RWPE2 (cell line): ENCODE data around the gene XCR1.
A peak's percentile ranks its signal among the peaks of the same experiment; 100 is the strongest.

Source experiments
- ATAC-seq: fragments of 200-7000 bp; cut with Tn5 transposase; 3 replicates; pipeline ENCODE4 v1.9.1; 2021; ENCODE audit warnings: low read depth
- DNase-seq: peaks from one replicate; pipeline ENCODE4 v3.0.0-alpha.2; 2020; ENCODE audit warnings: low spot score
- H3K27ac ChIP-seq: fragments of 450-650 bp; 2 replicates; pipeline ENCODE4 v1.5.1; 2017; ENCODE audit warnings: mild to moderate bottlenecking; ENCODE audit not compliant: poor library complexity, severe bottlenecking
- H3K27me3 ChIP-seq: fragments of 250-450 bp; sonication (Bioruptor Pico); 2 replicates; pipeline ENCODE4 v1.5.1; 2021; ENCODE audit warnings: mild to moderate bottlenecking, moderate library complexity; ENCODE audit not compliant: insufficient read depth, poor library complexity, severe bottlenecking
- H3K36me3 ChIP-seq: fragments of 250-450 bp; sonication (Bioruptor Pico); 2 replicates; pipeline ENCODE4 v1.5.1; 2020; ENCODE audit warnings: low read depth, mild to moderate bottlenecking, moderate library complexity
- H3K4me1 ChIP-seq: fragments of 250-450 bp; sonication (Bioruptor Pico); 2 replicates; pipeline ENCODE4 v1.5.1; 2021; ENCODE audit warnings: mild to moderate bottlenecking, moderate library complexity; ENCODE audit not compliant: insufficient read depth, poor library complexity, severe bottlenecking
- H3K4me3 ChIP-seq: fragments of 250-450 bp; sonication (Bioruptor Pico); 2 replicates; pipeline ENCODE4 v1.5.1; 2021; ENCODE audit warnings: mild to moderate bottlenecking, moderate library complexity; ENCODE audit not compliant: severe bottlenecking
- H3K9me3 ChIP-seq: fragments of 250-450 bp; sonication (Bioruptor Pico); 2 replicates; pipeline ENCODE4 v1.5.1; 2021; ENCODE audit warnings: mild to moderate bottlenecking, moderate library complexity; ENCODE audit not compliant: severe bottlenecking
- TF ChIP-seq, protein P1 (sequence below): fragments of 450-650 bp; IDR thresholded peaks from one replicate; pipeline ENCODE4 v1.5.1; 2017; ENCODE audit warnings: mild to moderate bottlenecking, moderate library complexity; ENCODE audit not compliant: poor library complexity, severe bottlenecking

Gene XCR1

DNA sequence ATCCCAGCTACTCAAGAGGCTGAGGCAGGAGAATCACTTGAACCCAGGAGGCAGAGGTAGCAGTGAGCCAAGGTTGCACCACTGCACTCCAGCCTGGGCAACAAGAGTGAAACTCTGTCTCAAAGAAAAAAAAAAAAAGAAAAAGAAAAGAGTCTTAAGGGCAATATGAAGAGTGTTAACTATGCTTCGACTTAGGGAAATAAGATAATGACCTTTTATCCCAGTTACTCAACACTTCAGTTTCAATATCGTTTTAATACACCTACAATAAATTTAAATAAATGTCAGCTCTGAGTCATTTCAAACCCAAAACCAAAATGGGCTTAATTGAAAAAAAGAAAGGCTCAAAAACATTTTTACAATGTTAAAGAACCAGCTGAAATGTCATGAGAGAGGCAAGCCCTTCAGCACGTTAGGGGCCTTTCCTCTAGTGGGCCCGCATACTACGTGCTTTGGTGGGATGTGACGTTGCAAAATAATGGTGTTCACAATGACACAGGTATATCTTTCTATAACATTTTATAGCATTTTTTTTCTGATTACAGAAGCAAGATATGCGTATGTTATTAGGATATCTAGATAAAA lies 47.0 kb downstream of the XCR1 start:
- Histone ChIP-seq H3K9me3 (no peaks in the 10 kb centered on the region), H3K27ac (no peak overlapping the region), H3K36me3 (peaks cover 68% of the 10 kb centered on the region), H3K4me3 (no peak overlapping the region), H3K4me1 (no peaks in the 10 kb centered on the region), H3K27me3 (no peaks in the 10 kb centered on the region)
- no peak for ATAC-seq
- DNase-seq = no peak
- TF ChIP-seq, protein P1, sequence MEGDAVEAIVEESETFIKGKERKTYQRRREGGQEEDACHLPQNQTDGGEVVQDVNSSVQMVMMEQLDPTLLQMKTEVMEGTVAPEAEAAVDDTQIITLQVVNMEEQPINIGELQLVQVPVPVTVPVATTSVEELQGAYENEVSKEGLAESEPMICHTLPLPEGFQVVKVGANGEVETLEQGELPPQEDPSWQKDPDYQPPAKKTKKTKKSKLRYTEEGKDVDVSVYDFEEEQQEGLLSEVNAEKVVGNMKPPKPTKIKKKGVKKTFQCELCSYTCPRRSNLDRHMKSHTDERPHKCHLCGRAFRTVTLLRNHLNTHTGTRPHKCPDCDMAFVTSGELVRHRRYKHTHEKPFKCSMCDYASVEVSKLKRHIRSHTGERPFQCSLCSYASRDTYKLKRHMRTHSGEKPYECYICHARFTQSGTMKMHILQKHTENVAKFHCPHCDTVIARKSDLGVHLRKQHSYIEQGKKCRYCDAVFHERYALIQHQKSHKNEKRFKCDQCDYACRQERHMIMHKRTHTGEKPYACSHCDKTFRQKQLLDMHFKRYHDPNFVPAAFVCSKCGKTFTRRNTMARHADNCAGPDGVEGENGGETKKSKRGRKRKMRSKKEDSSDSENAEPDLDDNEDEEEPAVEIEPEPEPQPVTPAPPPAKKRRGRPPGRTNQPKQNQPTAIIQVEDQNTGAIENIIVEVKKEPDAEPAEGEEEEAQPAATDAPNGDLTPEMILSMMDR = no peak

DNA sequence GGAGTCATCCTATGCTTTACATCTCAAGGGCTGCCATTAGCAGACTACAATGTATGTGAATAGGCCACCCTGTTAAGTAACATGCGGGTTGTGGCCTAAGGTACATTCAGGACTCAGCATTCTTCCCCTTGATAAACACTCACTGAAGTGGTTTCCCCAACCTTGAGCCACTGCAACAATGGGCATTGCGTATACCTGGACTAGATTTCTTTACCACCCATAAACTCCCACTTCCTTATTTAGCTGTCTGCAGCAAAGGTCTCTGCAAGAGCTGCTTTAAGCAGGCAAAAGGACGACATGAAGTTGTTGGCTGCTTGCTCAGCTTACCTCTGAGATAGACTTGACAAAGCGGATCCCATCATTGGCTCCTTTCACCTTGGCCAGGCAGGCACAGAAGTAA lies 47.9 kb downstream of the XCR1 start:
- Histone ChIP-seq H3K4me1 (no peaks in the 10 kb centered on the region), H3K9me3 (no peaks in the 10 kb centered on the region), H3K27ac (no peak overlapping the region), H3K36me3 (peaks cover 64% of the 10 kb centered on the region), H3K4me3 (no peak overlapping the region), H3K27me3 (no peaks in the 10 kb centered on the region)
- no peak for DNase-seq
- no peak for ATAC-seq
- TF ChIP-seq, protein P1 = no peak

DNA sequence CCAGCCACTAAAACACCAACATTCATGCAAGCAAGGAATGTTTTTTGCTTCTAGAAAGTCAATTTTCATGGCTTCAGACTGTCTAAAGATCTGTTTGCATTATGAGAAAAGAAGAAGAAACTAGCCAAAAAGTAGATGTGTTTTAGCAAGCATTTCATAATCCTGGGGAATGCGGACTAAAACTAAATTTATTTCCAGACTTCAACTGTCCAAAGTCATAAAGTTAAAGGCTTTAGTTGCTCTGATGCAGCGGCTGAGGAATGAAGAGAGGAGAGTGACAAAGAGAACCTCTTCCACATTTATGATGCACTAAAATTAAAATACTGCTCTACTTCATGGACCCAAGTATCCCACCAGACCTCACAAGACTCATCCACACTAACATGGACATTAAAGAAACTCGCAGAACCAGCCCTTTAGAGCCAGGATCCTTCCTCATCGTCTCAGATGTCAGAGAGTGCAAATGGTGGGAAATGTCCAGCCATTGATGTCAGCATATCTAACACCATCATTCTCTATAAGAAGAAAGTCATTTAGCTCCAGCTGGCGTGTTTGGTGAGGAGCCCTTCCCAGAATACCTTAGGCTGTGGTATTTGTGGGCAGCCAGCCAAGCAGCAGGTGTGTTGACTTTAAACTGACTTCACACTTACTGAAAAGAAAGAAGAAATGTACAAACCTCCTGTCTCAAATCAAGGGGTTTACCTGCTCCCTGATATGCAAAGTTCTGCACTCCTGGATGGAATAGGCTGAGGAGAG lies 49.1 kb downstream of the XCR1 start:
- no peaks in the 10 kb centered on the region for H3K9me3 ChIP-seq
- H3K27me3 ChIP-seq = no peaks in the 10 kb centered on the region
- ATAC-seq = peak; percentile 67
- H3K4me3 ChIP-seq = no peak overlapping the region
- peaks cover 57% of the 10 kb centered on the region for H3K36me3 ChIP-seq
- TF ChIP-seq, protein P1 = no peak
- H3K4me1 ChIP-seq = peaks cover 3% of the 10 kb centered on the region
- no peak for DNase-seq
- no peak overlapping the region for H3K27ac ChIP-seq

DNA sequence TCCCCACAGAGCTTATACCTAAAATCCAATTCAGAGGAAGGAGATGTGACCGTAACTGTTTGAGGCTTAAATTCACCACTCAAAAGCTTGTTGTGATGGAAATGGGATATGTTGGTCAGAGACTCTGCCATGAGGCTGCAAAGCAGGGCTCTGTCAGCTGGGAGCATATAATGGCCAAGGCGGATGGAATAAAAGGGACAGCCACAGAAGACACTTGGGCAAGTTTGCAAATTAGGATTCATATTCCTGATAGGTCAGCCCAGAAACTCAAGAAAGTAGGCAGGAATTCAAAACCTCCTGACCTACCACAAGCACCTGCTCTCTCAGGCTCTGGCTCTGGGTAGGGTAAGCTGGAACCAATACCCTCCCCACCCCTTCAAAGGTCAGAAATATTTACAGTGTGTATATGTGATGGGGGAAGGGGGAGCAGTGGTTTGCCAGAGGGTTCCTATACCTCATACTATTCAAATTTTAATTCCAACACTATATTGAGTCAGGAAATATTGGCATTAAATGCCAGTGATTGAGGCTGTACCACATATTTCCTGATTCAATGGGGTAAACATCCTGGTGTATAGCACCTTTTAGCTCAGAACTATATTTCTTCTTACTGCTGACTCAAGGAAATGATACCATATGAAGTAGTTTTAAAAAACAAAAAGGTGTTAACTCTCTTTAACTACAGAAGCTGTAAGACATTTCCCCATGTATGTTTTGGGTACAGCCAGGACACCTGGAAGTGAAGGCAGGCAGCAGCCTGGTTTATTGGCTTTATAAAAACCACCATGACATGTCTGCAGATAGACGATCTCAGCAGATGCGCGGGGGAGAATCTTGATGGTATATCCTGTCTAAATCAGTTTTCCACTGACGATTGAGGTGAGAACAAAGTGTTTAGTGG lies 50.8 kb downstream of the XCR1 start:
- H3K4me1 ChIP-seq = peaks cover 11% of the 10 kb centered on the region
- H3K27ac ChIP-seq = no peak overlapping the region
- TF ChIP-seq, protein P1 = no peak
- DNase-seq (no peak), ATAC-seq (no peak)
- H3K27me3 ChIP-seq = no peaks in the 10 kb centered on the region
- H3K36me3 ChIP-seq = peaks cover 53% of the 10 kb centered on the region
- no peaks in the 10 kb centered on the region for H3K9me3 ChIP-seq
- no peak overlapping the region for H3K4me3 ChIP-seq
